Muscle of leg (tissue), 11 donors: ENCODE data around the gene COPS3. TPM values are rescaled to one million over a fixed set of nuclear protein-coding genes. Genes with fewer than 3 reads are reported as not detected.
"Not testable (repeated sequence)": the region's sequence is repeated elsewhere in the genome, so short reads cannot be mapped to it uniquely, and the experiment has no call there.

Experiments used
- DNase-seq: peaks from one replicate; pipeline ENCODE4 v3.0.0; 2013
- H3K27ac ChIP-seq: one replicate; pipeline ENCODE4 v1.5.1; 2013; ENCODE audit warnings: mild to moderate bottlenecking, low read length, control low read depth
- H3K27me3 ChIP-seq: one replicate; pipeline ENCODE4 v1.6.1; 2013; ENCODE audit warnings: low read length; ENCODE audit not compliant: control insufficient read depth, insufficient read depth
- H3K36me3 ChIP-seq: one replicate; pipeline ENCODE4 v1.6.1; 2013; ENCODE audit warnings: low read length; ENCODE audit not compliant: control insufficient read depth, insufficient read depth
- H3K4me1 ChIP-seq: one replicate; pipeline ENCODE4 v1.6.1; 2013; ENCODE audit warnings: low read length; ENCODE audit not compliant: control insufficient read depth, insufficient read depth
- H3K4me3 ChIP-seq: one replicate; pipeline ENCODE4 v1.5.1; 2013; ENCODE audit warnings: low read length, control low read depth
- H3K9me3 ChIP-seq: replicated peaks from 2 replicates; pipeline ENCODE4 v1.6.1; 2013; ENCODE audit warnings: low read depth, low read length; ENCODE audit not compliant: control insufficient read depth
- WGBS: methylation state at CpG from one replicate; pipeline ENCODE4 v1.1.5; 2013; ENCODE audit warnings: missing lambda C conversion rate; ENCODE audit not compliant: insufficient coverage; 5-methylcytosine and 5-hydroxymethylcytosine counted together
- polyA plus RNA-seq, 8 donors: library from polyadenylated mRNA; unstranded; fragments of 120-200 nt; gene quantifications; one replicate each; pipeline versions ENCODE4 v1.2.1 to v1.2.3, GENCODE V29; 2013; ENCODE audit warnings: inconsistent platforms in 1 of 8, low replicate concordance in 1 of 8; ENCODE audit not compliant: insufficient read length in 8 of 8, insufficient read depth in 1 of 8
- total RNA-seq: library from RNA; stranded (reverse); fragments of 120-200 nt; gene quantifications from one replicate; pipeline ENCODE4 v1.2.4, GENCODE V29; 2013

Gene COPS3
- total and polyA plus RNA-seq, 9 donors: 63.0 to 80.7 (median 70.9) TPM

GRCh38 chr17:17285951-17286350, 4.9 kb upstream of the COPS3 start:
- Histone ChIP-seq H3K27me3 (no peaks in the 10 kb centered on the region), H3K4me3 (no peak overlapping the region), H3K27ac (no peak overlapping the region), H3K4me1 (peaks cover 6% of the 10 kb centered on the region), H3K9me3 (no peaks in the 10 kb centered on the region), H3K36me3 (no peaks in the 10 kb centered on the region)
- no peak for DNase-seq
- 86% methylated on average over 2 of the region's 5 CpGs for WGBS

DNA sequence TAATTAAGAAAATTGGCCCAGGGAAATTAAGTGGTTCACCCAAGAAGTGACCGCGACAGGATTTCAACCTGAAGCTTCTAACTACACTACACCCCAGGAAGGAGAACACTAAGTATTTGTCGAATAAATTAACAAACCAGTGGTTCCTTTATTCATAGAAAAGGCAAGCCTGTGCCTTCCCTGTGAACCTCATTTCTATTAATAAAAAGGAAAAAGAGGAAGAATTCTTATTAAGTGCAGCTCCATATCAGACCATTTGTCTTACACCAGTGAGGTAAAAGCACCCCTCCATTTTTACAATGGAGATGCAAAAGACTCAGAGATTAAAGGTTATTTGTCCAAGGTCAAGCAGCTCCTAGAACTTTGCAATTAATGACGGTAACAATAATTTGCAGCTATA, 1.7 kb downstream of the COPS3 start:
- no peak overlapping the region for H3K4me3 ChIP-seq
- H3K9me3 ChIP-seq: no peaks in the 10 kb centered on the region
- H3K36me3 ChIP-seq: peaks cover 9% of the 10 kb centered on the region
- H3K27ac ChIP-seq: no peak overlapping the region
- DNase-seq: no peak
- no CpG with 5 or more reads among the region's 4 CpGs for whole genome bisulfite sequencing
- peaks cover 14% of the 10 kb centered on the region for H3K4me1 ChIP-seq
- H3K27me3 ChIP-seq: no peaks in the 10 kb centered on the region

DNA sequence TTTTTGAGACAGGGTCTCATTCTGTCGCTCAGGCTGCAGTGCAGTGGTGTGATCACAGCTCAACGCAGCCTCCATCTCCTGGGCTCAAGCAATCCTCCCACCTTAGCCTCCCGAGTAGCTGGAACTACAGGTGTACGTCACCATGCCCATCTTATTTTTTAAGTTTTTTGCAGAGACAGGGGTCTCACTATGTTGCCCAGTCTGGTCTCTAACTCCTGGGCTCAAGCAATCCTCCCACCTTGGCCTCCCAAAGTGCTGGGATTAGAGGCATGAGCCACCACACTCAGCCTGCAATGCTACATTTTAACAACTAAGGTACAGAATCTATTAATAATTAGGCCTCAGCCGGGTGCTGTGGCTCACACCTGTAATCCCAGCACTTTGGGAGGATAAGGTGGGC, 3.6 kb downstream of the COPS3 start:
- WGBS: 86% methylated on average over 4 of the region's 5 CpGs
- DNase-seq, H3K9me3 ChIP-seq, H3K27ac ChIP-seq, H3K4me3 ChIP-seq, H3K27me3 ChIP-seq: not testable (repeated sequence)
- Histone ChIP-seq H3K4me1 (peaks cover 14% of the 10 kb centered on the region), H3K36me3 (peaks cover 21% of the 10 kb centered on the region)

DNA sequence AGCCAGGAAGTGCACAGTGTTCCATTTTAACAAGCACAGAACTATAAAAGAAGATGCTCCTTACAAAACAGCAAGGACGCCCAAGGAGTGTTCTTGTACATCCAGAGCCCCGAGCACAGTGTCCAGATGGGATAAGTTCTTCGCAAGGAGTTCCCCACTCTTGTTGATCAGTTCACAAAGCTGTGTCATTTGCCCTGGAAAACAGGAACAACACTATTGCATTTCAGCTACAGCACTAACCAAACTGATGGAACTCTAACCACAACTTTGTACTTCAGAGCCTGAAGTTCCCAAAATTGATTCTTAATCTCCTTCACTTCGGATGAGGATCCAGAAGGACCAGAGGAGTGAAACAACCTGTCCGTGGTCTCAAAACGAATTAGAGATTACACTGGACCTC, 5.1 kb downstream of the COPS3 start:
- H3K4me3 ChIP-seq: no peak overlapping the region
- no peaks in the 10 kb centered on the region for H3K27me3 ChIP-seq
- DNase-seq: peak; percentile 19
- peaks cover 8% of the 10 kb centered on the region for H3K4me1 ChIP-seq
- peaks cover 23% of the 10 kb centered on the region for H3K36me3 ChIP-seq
- no peaks in the 10 kb centered on the region for H3K9me3 ChIP-seq
- WGBS: 68% methylated on average over 6 of the region's 6 CpGs
- H3K27ac ChIP-seq: no peak overlapping the region

- DNase-seq: no peak
- Histone ChIP-seq H3K36me3 (peaks cover 52% of the 10 kb centered on the region), H3K27ac (no peak overlapping the region), H3K4me3 (no peak overlapping the region), H3K9me3 (no peaks in the 10 kb centered on the region), H3K27me3 (no peaks in the 10 kb centered on the region), H3K4me1 (no peaks in the 10 kb centered on the region)
- 93% methylated on average over 3 of the region's 9 CpGs for WGBS
Observed at GRCh38 chr17:17269926-17270773, 10.9 kb downstream of the COPS3 start.

DNA sequence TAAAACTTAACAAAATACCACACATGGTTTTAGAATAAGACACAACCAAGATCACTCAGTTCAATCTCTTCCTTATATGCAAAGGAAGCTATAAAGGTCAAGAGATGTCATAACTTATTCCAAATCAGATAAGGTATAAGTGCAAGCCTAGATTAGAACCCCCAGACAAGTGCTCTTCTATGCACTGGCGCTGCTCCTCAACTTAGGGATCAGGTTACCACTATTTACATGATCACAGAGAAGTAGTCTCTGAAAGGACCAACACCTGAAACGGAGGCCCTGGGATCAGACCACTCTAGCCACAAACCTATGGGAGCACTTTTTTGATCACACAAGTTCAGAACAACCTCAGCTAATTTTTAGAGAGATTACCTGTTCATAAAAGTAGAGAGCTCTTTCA, 16.6 kb downstream of the COPS3 start:
- Histone ChIP-seq H3K27ac (no peak overlapping the region), H3K4me1 (no peaks in the 10 kb centered on the region), H3K4me3 (no peak overlapping the region), H3K27me3 (no peaks in the 10 kb centered on the region), H3K36me3 (peaks cover 56% of the 10 kb centered on the region), H3K9me3 (no peaks in the 10 kb centered on the region)
- no peak for DNase-seq
- WGBS: 67% methylated on average over 1 of the region's 2 CpGs

DNA sequence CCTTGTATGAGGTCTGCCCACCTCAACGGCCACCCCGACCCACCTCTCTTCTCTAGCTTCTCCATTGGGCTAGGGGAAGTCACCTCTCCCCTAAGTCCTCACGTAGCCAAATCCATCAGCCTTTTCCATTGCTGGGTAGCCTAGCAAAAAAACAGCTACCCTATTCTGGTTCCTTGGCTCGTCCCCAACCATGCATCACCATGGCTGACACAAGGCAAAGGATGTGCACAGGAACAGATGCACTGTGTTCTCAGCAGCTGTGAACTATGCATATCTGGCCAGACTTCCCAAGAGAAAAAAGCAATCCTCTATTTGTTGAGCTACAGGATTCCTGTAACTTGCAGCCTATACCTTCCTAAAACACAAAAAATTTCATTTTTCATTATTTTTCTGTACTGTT, 22.0 kb downstream of the COPS3 start:
- WGBS: 95% methylated on average over 2 of the region's 4 CpGs
- DNase-seq: peak; percentile 46
- H3K4me1 ChIP-seq: peaks cover 3% of the 10 kb centered on the region
- H3K4me3 ChIP-seq: no peak overlapping the region
- no peaks in the 10 kb centered on the region for H3K9me3 ChIP-seq
- no peak overlapping the region for H3K27ac ChIP-seq
- H3K36me3 ChIP-seq: peaks cover 65% of the 10 kb centered on the region
- no peaks in the 10 kb centered on the region for H3K27me3 ChIP-seq

- 85% methylated on average over 7 of the region's 7 CpGs for WGBS
- H3K4me3 ChIP-seq: no peak overlapping the region
- no peak for DNase-seq
Observed at GRCh38 chr17:17258011-17258410, 23.0 kb downstream of the COPS3 start.

GRCh38 chr17:17256316-17256715, 24.7 kb downstream of the COPS3 start:
- DNase-seq: no peak
- Histone ChIP-seq H3K9me3 (no peaks in the 10 kb centered on the region), H3K4me1 (peaks cover 3% of the 10 kb centered on the region), H3K4me3 (no peak overlapping the region), H3K36me3 (peaks cover 73% of the 10 kb centered on the region), H3K27me3 (no peaks in the 10 kb centered on the region), H3K27ac (no peak overlapping the region)
- WGBS: no CpG with 5 or more reads among the region's 1 CpG

More at GRCh38 chr17:17258011-17258410, 23.0 kb downstream of the COPS3 start:
- Histone ChIP-seq H3K27ac (no peak overlapping the region), H3K4me1 (peaks cover 3% of the 10 kb centered on the region), H3K9me3 (no peaks in the 10 kb centered on the region), H3K27me3 (no peaks in the 10 kb centered on the region), H3K36me3 (peaks cover 70% of the 10 kb centered on the region)

DNA sequence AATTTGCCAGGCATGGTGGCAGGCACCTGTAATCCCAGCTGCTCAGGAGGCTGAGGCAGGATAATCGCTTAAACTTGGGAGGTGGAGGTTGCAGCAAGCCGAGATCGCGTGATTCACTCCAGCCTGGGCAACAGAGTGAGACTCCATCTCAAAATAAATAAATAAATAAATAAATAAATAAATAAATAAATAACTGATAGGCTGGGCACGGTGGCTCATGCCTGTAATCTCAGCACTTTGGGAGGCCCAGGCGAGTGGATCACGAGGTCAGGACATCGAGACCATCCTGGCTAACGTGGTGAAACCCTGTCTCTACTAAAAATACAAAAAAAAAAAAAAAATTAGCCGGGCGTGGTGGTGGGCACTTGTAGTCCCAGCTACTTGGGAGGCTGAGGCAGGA, 25.4 kb downstream of the COPS3 start:
- WGBS: no CpG with 5 or more reads among the region's 11 CpGs
- not testable (repeated sequence) for H3K4me3 ChIP-seq

More for the DNA sequence above, 25.4 kb downstream of the COPS3 start:
- H3K36me3 ChIP-seq: peaks cover 71% of the 10 kb centered on the region
- not testable (repeated sequence) for H3K27ac ChIP-seq, H3K27me3 ChIP-seq, DNase-seq, H3K4me1 ChIP-seq, H3K9me3 ChIP-seq
